Ovary (tissue), 3 donors: ENCODE results near the gene MRRF.

Source experiments
- EP300 ChIP-seq: sonication (generic); formaldehyde crosslinking; IDR thresholded peaks from one replicate; pipeline ENCODE4 v1.6.1; 2017; ENCODE audit warnings: antibody characterized with exemption
- POLR2A ChIP-seq: fragments of 450-650 bp; IDR thresholded peaks from one replicate; pipeline ENCODE4 v1.6.1; 2017; ENCODE audit warnings: antibody characterized with exemption, mild to moderate bottlenecking, moderate library complexity
- TF ChIP-seq, protein P1 (sequence below), 3 donors: fragments of 450-650 bp in 2 of 3; fragments of 200-600 bp in 1 of 3; IDR thresholded peaks; one replicate each; pipeline versions ENCODE4 v1.5.1 to v1.8.0; 2016 to 2022; ENCODE audit warnings: antibody characterized with exemption in 3 of 3, mild to moderate bottlenecking in 1 of 3
- donor health status: DM: no; HTN: no; CAD: no.

DNA sequence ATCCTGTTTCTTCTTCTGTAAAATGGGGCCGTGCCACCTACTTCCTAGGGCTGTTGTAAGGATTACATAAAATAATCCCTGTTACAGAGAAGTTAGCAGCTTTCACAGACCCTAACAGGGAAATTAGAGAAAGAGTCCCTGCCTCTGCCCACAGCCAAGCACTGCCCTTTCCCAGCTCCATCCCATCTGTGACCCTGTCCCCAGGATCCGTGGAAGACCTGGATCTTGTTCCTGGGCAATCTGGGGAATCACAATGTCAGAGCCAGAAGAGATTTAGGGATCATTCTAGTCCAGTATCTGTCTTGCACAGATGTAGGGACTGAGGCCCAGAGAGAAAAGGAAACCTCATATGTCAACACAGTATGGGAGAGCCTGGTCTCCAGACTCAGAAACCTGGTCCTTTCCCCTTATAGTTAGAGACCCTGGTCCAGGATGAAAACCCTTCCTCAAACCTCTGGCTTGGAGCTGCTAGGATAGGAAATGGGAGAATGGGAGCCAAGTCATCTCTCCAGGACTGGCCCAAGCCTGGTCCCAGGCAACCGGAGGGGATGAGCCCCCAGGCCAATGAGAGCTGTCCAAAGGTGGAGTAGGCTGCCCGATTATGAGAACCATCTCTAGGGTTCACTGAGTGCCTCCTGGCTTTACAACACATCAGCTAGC is 48.4 kb upstream of the MRRF start:
- TF ChIP-seq POLR2A, result no peak
- TF ChIP-seq, protein P1, sequence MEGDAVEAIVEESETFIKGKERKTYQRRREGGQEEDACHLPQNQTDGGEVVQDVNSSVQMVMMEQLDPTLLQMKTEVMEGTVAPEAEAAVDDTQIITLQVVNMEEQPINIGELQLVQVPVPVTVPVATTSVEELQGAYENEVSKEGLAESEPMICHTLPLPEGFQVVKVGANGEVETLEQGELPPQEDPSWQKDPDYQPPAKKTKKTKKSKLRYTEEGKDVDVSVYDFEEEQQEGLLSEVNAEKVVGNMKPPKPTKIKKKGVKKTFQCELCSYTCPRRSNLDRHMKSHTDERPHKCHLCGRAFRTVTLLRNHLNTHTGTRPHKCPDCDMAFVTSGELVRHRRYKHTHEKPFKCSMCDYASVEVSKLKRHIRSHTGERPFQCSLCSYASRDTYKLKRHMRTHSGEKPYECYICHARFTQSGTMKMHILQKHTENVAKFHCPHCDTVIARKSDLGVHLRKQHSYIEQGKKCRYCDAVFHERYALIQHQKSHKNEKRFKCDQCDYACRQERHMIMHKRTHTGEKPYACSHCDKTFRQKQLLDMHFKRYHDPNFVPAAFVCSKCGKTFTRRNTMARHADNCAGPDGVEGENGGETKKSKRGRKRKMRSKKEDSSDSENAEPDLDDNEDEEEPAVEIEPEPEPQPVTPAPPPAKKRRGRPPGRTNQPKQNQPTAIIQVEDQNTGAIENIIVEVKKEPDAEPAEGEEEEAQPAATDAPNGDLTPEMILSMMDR (IDR thresholded peaks at IDR 0.05), result no peak
- TF ChIP-seq EP300, result no peak
